PFSK-1 (cell line): ENCODE data around the gene HIPK1. TPM values are rescaled to one million over a fixed set of nuclear protein-coding genes. Genes with fewer than 3 reads are reported as not detected.

ENCODE experiments used
- FOXP2 ChIP-seq: optimal IDR thresholded peaks from 2 replicates; pipeline ENCODE3; 2011; ENCODE audit warnings: borderline replicate concordance, control low read depth, inconsistent platforms; ENCODE audit not compliant: insufficient read depth; ENCODE audit errors: extremely low read length, extremely low read depth
- POLR2AphosphoS5 ChIP-seq: IDR thresholded peaks from 2 replicates; pipeline ENCODE4 v1.6.1; 2012; ENCODE audit warnings: low read depth, mild to moderate bottlenecking, control low read depth, low read length, moderate library complexity
- REST ChIP-seq, 2 experiments: IDR thresholded peaks; 2 replicates each; pipeline versions ENCODE4 v1.6.1 to v1.8.0; 2011 to 2012; ENCODE audit warnings: low read depth in 2 of 2, low read length in 2 of 2, control low read depth in 1 of 2, inconsistent platforms in 1 of 2, mild to moderate bottlenecking in 1 of 2, moderate library complexity in 1 of 2; ENCODE audit not compliant: insufficient read depth in 1 of 2
- SIN3A ChIP-seq: IDR thresholded peaks from 2 replicates; pipeline ENCODE4 v1.6.1; 2012; ENCODE audit warnings: mild to moderate bottlenecking, low read length, moderate library complexity, borderline replicate concordance; ENCODE audit not compliant: insufficient read depth
- TAF1 ChIP-seq: IDR thresholded peaks from 2 replicates; pipeline ENCODE4 v1.6.1; 2012; ENCODE audit warnings: low read length, control low read depth, borderline replicate concordance; ENCODE audit not compliant: insufficient read depth
- polyA plus RNA-seq: library from polyadenylated mRNA; unstranded; fragments of >200 nt; gene quantifications from one replicate; pipeline ENCODE4 v1.2.1, GENCODE V29; 2012; ENCODE audit warnings: low read depth, missing spikeins; ENCODE audit not compliant: insufficient read length

HIPK1 gene
- 16.9 TPM for polyA plus RNA-seq

DNA sequence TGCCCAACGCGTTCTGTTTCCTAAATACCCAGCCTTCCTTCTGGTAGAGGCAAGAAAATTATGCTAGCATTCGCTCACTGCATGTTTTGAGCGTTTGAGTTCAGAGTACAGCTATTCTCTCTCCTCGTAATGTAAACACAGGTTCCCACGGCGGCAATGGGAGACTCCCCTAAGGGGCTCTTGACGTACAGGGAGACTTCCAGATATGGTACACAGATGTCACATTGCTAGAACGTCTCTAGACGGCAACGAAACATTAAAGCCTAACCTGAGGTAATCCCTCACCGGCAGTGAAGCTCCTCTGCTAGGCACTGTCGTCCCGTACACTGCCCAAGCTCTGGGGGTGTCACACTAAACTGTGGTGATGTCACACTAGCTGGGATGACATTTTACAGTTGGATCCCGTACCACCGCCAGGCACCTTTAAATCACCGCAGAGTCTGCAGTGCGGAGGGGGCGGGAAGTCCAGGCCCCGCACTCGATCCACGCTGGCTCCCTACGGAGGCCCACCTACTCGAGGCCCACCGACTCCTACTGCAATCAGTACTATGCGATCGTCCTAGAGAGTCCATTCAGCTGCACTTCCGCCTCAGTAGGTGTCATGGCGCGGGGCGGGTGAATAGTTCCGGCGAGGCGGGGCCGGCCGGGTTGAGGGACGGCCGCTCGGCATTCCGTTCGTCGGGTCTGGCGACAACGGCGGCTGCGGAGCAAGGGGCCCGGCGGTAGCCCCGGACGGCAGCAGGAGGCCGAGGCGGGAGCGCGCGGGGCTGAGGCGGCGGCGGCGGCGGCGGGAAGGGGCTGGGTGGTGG is at the start of gene HIPK1:
TSS of gene HIPK1 (plus strand) at position 384 of the 809 bp plus-strand sequence.
- TF ChIP-seq REST (IDR thresholded peaks at IDR 0.05; ENCODE audit: insufficient read depth in 1 of 2, low read depth in 2 of 2, low read length in 2 of 2) (no peak), FOXP2 (peak; percentile 95), POLR2AphosphoS5 (peak; percentile 76), SIN3A (peak; percentile 93), TAF1 (peak; percentile 53; the same call in 1 of the 2 replicates)

DNA sequence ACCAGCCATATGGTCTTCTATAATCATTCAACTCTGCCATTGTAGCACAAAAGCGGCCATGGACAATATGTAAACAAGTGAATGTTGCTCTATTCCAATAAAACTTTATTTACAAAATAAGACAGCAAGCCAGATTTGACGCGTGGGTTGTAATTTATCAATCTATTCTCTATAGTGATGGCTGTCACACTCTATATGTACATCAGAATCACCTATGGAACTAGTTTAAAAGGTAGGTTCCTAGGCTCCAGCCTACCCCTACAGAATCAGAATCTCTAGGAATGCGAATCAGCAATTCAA is 49.4 kb upstream of the HIPK1 start:
- TF ChIP-seq REST (IDR thresholded peaks at IDR 0.05; ENCODE audit: insufficient read depth in 1 of 2, low read depth in 2 of 2, low read length in 2 of 2) (no peak), FOXP2 (no peak), SIN3A (no peak), TAF1 (no peak), POLR2AphosphoS5 (no peak)

DNA sequence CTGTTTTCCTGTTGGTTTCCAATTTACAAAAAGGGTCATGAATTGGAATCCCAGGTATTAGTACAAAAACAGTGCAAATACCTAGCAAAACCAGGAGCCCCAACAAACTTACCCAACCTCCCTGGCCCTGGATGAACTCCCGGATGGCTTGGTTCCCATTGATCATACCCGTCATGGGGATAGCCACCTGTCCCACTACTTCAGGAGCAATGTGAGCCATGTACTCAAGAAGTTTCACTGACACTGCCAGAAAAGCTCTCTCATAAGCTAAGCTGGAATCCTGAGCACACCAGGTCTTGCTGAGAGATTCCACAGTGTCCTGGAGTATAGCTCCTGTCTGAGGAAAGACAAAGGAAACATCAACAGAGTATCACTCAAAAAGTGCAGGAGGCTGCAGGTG is 47.5 kb upstream of the HIPK1 start:
- TF ChIP-seq FOXP2, result no peak
- no peak for TF ChIP-seq SIN3A
- TF ChIP-seq POLR2AphosphoS5, result no peak
- no peak for TF ChIP-seq TAF1
- TF ChIP-seq REST (IDR thresholded peaks at IDR 0.05; ENCODE audit: insufficient read depth in 1 of 2, low read depth in 2 of 2, low read length in 2 of 2), result no peak

- TF ChIP-seq FOXP2 (no peak), REST (IDR thresholded peaks at IDR 0.05; ENCODE audit: insufficient read depth in 1 of 2, low read depth in 2 of 2, low read length in 2 of 2) (no peak), POLR2AphosphoS5 (no peak), SIN3A (no peak), TAF1 (no peak)
These were observed 42.4 kb upstream of the HIPK1 start for GRCh38 chr1:113886417-113887401.
